ENCODE data around the gene SERTAD4.
"Not testable (repeated sequence)": the region's sequence is repeated elsewhere in the genome, so short reads cannot be mapped to it uniquely, and the experiment has no call there.

Gene SERTAD4

DNA sequence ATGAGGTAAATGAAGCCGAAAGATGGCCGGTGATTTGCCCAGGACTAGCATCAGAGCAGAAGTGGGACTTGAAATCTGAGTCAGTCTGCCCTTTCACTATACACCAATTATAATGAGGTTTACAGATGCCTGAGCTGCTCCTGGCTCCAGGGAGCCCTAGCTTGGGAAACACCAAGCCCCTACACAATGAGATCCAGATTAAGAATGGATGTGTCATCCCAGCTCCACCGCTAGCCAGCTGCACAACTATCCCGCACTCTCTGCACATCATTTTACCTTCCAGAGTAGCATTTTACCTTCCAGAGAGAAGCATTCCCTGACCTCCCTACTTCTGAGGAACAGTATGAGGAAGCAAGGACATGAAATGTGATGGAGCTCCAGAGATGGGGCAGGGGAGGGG, 27.0 kb downstream of the SERTAD4 start:
- no peak for DNase-seq (ENCODE audit: low read depth in 3 of 3)

DNA sequence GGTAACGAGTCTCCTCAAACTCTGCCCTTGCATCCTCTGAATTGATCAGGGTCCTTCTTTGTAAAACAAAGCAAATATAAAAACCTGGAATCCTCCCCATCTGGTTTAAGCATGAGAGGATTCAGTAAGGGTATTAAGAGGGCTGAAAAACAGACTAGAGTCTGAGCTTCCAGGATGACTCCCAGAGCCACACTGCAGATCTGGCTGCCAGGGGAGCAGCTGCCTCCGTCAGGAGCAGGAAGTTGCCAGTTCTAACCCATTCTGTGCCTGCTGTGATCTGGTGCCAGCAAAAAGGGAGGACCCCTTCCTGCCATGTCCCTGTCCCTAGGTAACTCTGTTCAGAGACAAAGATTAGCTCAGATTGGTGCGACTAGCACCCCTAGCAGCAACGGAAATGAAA, 27.5 kb downstream of the SERTAD4 start:
- no peak for DNase-seq (ENCODE audit: low read depth in 3 of 3)

DNA sequence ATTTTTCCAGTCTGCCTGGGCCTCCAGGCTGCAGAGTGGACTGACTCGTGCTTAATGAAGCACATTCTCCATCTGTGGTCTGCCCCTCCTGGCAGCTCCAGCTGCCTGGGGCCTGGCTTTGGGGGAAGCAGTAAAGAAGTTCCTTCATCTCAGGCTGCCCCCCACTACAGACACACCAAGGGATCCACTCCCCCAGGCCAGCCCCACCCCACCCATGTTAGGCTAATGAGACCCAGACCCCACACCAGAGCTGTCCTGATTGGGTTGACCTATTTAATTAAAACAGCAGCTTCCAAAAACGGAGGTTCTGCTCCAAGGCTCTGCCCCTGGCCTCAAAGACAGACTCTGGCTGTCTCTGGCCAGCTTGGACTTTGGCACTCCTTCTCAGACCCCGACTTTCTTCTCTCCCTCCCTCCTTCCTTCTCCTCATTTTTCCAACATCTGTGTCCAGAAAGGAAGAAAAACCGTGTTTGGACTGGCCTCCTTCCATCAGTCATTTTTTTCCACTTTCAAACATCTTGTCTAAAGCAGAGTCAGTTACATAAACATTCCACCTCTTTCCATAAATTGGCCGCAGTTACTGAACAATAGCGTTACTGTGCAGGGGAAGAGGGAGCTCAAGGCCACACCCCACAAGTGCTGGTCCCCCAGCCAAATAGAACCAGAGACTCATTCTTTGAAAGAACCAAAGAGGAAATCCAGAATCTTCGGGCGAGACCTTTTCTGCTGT, 29.7 kb downstream of the SERTAD4 start:
- no peak for DNase-seq (ENCODE audit: low read depth in 3 of 3)

DNA sequence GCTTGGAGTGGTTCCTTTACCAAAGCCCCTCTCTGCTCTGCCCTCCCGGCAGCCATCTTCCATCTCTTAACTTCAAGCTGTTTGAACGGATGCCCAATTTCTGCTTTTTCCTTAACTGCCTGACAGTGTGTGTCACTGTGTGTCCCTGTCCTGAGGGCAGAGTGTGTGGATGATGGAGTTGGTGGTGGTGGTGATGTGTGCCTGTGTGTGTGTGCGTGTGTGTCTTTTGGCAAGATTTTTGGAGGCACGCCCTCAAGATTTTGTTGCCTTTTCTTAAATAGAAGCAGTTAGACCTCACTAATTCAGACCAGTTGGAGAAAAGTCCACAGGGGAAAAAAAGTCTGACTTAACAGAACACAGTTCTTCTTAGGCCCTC, 30.3 kb downstream of the SERTAD4 start:
- no peak for DNase-seq (ENCODE audit: low read depth in 3 of 3)

DNA sequence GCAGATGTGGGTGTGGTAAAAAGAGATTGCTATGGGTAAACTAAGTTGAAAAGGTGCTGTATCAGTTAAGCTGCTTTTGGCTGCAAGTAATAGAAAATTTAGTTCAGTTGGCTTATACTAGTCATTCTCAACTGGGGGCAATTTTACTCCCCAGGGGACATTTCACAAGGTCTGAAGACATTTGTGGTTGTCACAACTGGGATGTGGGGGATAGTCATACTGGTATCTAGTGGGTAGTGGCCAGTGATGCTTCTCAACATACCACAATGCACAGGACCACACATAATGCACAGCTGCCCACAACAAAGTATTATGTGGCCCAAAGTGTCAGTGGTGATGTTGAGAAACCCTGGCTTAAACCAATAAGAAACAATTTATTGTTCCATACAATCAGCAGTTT, 31.4 kb downstream of the SERTAD4 start:
- no peak for DNase-seq (ENCODE audit: low read depth in 3 of 3)

DNA sequence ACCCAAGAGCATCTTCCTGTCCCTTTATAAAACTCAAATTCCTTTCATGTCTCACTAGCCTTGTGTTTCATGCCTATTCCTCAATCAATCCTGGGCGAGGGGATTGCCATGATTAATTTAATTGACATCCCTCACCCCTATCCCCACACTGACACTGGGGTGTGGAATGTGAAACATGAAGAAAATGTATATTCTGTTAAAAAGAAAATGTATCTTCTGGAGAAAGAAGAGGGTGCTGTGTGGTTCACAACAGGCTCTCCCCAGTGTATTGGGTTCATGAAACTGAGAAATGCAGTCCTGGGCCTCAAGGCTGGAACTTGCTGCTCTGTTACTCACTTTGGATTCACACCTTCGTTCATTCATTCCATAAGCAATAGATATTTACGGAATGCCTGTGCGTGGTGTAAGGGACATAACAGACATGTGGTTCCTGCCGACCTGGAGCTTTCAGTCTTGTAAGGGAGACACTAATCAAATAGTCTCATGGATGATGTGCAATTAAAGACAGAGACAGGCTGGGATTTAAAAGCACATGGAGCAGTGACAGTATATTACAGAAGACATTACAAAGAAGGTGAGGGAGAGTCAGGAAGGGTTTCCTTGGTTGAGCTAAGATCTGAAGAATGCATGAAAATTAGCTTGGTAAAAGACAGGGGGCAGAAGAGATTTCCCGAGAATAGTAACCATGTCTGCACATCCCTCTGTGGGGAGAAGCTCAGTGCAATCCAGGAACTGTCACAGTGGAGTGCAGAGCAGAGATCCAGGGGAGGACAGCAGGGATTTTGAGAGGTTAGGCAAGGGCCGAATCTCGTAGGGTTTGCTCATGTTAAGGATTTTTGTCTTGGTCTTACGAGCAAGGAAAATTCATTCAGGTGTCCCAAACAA, 32.1 kb downstream of the SERTAD4 start:
- no peak for DNase-seq (ENCODE audit: low read depth in 3 of 3)

DNA sequence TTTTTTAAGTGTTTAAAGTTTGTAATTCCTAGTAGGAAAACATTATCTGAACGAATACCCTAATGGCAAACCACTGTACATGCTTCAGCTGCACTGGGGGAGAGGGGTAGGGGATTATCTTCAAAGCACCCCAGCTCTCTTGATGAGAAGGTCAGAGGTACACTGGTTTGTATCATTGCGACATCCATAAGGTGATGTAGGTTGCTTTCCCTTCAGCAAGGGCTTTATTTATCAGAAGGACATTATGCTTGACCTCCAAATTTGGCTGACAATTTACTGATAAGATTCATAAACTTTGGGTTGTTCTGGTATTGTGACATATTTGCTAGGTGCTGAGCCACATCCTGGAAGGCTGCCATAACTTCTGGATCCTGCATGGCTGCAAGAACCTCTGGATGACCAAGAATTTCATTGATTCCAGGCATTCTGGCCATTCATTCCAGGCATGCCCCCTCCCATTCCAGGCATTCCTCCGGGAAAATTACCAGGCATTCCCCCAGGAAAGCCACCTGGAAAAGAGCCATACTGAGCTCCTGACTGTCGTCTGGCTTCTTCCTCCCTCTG, 32.9 kb downstream of the SERTAD4 start:
- DNase-seq (ENCODE audit: low read depth in 3 of 3) = not testable (repeated sequence)

DNA sequence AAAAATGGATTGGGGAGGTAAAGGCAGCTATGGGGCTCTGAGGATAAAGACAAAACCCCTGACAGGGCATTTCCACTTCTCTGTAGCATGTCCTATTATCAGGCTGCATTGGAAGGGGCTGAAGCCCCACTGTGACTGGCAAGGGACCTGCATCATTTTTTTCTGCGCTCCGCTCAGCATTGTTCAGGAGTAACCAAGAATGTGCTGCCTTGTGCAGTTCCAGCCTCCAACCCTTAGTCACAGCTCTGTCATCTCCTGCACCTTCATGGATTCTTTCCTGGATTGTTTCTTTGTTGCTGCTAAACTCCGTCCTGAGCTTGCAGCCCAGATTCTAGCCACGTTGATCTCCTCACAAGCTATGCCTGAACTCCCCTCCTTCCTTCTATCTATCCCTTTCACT, 37.4 kb downstream of the SERTAD4 start:
- DNase-seq (ENCODE audit: low read depth in 3 of 3) = no peak

DNA sequence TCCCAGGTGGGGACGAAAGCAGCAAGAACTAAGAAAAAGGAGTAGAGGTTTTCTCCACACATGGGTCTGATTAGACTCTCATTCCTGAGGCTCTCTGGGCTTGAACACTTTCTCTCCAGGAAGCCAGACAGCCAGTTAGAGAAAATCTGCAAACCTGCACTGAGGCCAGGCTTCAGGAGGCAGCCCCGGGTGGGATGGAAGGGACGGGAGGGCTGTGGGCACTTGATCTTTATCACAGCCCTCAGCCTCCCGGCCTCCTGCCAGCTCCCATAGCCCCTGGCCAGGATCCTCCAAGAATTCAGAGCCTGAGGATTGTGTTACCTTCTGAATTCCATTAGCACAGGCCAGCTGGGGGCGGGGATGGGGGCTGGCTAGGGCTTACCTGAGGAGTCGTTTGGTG, 40.1 kb downstream of the SERTAD4 start:
- no peak for DNase-seq (ENCODE audit: low read depth in 3 of 3)

DNA sequence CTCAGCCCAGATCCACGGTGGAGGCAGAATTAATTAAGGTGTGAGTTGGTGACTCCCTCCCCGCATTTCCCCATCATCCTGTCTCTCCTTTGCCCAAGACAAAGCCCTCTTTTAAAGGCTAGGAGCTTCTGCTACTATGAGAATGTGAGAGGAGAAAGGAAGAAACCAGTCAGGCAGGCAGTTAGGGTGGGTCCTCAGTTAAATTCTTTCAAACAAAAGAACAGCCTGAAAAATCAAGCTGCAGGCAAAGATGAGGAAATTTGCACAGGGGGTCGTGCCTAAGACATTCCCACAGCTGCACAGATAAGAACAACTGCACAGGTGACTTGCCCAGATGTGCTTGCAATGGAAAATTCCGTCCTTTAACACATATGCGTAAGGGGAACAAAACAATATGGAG, 47.6 kb downstream of the SERTAD4 start:
- no peak for DNase-seq (ENCODE audit: low read depth in 3 of 3)

DNA sequence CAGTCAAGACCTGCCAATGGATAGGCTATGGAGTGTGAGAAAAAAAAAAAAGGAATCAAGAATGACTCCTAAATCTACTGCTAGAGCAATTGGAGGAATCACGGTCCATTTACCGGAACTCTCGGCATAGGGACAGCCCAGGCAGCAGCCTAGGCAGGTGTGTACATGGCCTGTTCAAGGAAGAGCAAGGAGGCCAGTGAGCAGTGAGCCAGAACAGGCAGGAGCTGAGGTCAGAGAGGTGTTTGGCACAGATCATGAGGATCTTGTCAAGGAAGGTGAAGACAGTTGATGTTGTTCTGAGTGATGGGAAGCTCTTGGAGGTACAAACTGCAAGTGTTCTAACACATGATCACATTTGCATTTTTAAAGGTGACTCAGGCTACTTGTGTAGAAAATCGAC, 55.5 kb downstream of the SERTAD4 start:
- no peak for DNase-seq (ENCODE audit: low read depth in 3 of 3)

DNA sequence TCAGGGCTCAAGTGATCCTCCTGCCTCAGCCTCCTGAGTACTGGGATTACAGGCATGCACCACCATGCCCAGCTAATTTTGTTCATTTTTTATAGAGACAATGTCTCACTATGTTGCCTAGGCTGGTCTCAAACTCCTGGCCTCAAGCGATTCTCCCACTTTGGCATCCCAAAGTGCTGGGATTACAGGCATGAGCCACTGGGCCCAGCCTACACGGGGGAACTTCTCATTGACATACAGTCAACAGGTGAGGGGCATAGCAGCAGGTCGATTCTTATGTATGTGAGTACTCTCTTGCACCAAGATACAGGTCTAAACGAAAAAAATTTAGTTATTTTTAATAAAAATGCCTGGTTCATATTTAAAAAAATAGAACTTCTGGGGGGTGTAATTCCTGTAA, 56.7 kb downstream of the SERTAD4 start:
- DNase-seq (ENCODE audit: low read depth in 3 of 3) = no peak

DNA sequence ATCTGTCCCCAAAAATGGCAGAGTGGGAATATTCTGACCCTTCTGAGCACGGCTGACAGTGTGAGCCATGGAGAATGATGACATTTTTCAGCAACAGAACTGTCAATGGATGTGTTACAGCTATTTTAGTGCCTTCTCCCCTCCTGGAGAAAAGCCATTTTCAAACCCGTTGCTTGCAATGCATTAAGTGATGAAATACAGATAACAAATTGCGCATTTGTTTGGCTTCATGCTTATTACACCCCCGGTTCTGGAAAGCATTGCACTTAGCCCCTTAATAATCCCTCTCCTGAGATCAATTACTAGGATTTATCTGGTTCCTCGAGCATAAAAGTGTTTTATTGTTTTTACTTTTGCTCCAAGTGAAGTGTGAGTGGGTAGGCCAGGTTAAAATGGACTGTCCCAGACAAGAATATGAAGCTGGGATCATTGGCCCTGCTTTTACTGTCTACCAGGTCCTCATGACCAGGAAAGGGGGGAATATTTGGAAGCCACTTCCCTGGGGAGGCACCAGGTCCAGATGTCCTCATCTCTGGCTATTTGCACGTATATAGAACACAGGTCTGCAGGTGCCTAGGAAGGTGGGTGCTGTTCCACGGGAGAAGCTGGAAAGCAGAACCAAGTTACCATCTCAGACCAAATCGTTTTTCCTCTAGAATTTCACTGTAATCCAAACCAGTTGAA, 58.6 kb downstream of the SERTAD4 start:
- no peak for DNase-seq (ENCODE audit: low read depth in 3 of 3)

DNA sequence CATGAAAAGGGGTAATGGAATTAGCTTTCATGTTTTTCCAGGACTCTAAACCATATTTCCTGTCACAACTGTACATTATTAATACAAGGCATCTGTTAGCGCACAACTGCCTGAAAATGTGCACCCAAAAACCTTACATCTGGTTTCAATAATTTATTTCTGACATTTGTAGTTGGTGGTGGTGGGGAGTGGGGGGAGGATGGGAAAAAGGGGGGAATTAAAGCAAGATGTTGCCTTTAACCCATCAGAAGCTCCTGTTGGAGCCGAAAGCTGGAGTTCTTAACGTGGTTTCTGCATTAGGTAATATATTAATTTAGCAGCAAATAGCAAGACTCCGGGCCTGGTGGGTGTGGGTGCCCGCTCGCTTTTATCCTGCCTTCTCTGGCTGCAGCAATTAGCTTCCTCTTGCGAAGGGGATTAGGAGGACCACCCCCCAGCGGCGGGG, 59.2 kb downstream of the SERTAD4 start:
- no peak for DNase-seq (ENCODE audit: low read depth in 3 of 3)

DNA sequence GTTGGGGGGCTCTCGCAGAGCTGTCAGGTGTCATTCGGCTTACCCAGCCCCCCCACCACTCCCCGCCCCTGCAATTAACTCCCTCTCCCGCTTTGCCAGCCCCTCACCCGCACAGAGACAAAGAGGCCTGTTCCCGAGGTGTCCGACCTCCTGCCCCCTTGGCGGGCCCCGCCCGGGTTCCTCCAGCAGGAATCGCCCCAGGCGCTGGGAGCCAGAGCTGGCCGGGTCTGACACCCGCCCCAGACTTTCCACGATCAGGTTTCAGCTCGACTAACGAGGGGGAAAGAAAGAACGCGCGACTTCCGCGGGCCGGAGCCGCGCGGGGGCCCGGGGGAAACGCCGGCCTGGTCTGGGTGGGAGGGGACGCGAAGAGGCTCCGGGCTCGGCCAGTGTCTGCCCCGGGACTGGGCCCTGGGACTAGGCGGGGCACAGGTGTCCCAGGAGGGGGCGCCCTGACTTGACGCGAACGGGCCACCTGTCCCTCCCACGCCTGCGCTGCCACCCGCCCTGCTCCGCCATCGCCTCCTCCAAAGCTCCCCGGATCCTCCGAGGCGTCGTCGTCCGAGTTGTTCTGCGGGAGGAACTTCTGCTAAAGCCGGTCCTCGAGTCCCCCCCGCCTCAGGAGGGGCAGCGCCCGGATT, 59.8 kb downstream of the SERTAD4 start:
- DNase-seq (ENCODE audit: low read depth in 3 of 3) = peak in 1 of 3 experiments; percentile 26

DNA sequence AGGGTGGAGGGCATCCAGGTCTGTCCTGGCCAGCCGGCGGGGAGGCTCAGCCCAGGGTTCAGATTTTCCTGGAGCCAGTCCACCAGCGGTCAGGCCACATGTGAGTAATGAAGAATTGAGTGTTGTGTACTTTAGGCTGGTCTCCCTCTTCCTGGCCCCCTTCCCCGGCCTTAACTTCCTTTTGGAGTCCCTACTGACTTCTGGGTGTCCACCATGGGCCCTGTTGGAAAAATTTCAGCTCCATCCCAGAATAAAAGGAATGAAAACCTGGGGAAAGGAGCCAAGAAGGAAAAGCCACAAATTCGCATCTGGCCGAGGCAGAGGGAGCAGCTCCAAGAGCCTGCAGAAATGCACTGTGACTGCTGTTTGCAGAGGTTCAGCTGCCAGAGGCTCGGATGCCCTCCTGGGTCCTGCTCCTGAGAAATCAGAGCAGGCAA, 60.6 kb downstream of the SERTAD4 start:
- DNase-seq (ENCODE audit: low read depth in 3 of 3) = no peak

DNA sequence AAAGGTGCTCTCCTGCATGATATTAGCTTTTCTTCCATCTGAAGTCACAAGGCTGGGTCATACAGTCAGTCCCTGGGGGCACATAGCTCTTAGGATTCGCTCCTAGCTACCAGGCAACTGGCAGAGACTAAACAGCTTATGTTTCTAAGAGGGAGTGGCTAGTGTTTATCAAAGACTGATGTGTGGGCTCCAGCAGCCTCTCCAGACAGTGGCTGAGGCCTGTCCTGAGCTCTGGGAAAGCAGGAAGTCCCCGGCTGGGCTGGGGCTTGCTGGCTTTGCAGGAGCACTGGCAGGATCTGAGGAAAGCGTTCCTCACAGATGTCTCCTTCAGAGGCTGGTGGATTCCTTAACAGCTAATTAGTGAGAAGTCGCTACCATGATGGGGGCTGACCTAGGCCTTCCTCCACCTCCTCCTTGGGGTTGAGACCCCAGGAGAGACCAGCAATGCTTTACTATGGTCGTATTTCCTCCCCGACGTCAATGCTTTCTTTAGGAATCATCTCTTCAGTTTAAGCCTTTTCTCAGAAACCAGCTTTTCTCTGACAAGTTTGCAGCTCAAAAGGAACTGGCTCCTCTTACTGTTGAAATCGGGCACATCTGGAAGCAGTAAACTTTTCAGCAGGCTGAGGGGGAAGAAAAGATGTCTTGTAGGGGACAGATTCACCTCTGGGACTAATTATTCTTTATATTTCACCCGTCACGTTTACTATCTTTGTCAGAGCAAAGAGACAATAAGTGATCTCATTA, 62.6 kb downstream of the SERTAD4 start:
- DNase-seq (ENCODE audit: low read depth in 3 of 3) = no peak
